COLO668 (cell line): ENCODE measurements around the gene DOCK8.

Experiments
- DNase-seq: peaks from one replicate; lab custom pipeline; 2025; ENCODE audit not compliant: unreplicated experiment; lab: John Stamatoyannopoulos, UW

Gene DOCK8

GRCh38 chr9:354453-354852, 139.8 kb downstream of the DOCK8 start:
- DNase-seq, result no peak

- no peak for DNase-seq
Measured at GRCh38 chr9:357560-357959, 142.9 kb downstream of the DOCK8 start.

GRCh38 chr9:362561-363273, 148.1 kb downstream of the DOCK8 start:
- no peak for DNase-seq

- DNase-seq, result no peak
Measured at GRCh38 chr9:363274-363612, 148.6 kb downstream of the DOCK8 start.

GRCh38 chr9:365436-365835, 150.8 kb downstream of the DOCK8 start:
- no peak for DNase-seq

GRCh38 chr9:366620-367019, 152.0 kb downstream of the DOCK8 start:
- DNase-seq, result no peak

GRCh38 chr9:370086-370485, 155.4 kb downstream of the DOCK8 start:
- no peak for DNase-seq

GRCh38 chr9:371349-371748, 156.7 kb downstream of the DOCK8 start:
- no peak for DNase-seq

GRCh38 chr9:372128-372527, 157.5 kb downstream of the DOCK8 start:
- DNase-seq, result no peak

GRCh38 chr9:373759-374206, 159.1 kb downstream of the DOCK8 start:
- DNase-seq, result no peak

GRCh38 chr9:374736-375135, 160.1 kb downstream of the DOCK8 start:
- no peak for DNase-seq

GRCh38 chr9:376115-376514, 161.4 kb downstream of the DOCK8 start:
- no peak for DNase-seq

- no peak for DNase-seq
Measured at GRCh38 chr9:378263-378662, 163.6 kb downstream of the DOCK8 start.

GRCh38 chr9:382383-382782, 167.7 kb downstream of the DOCK8 start:
- DNase-seq, result no peak

- peak; percentile 40 for DNase-seq
Measured at GRCh38 chr9:385818-386398, 171.2 kb downstream of the DOCK8 start.

GRCh38 chr9:389159-389558, 174.5 kb downstream of the DOCK8 start:
- DNase-seq, result no peak

GRCh38 chr9:389758-390157, 175.1 kb downstream of the DOCK8 start:
- no peak for DNase-seq

GRCh38 chr9:392077-392804, 177.6 kb downstream of the DOCK8 start:
- no peak for DNase-seq

GRCh38 chr9:394347-395052, 179.8 kb downstream of the DOCK8 start:
- no peak for DNase-seq

GRCh38 chr9:396396-396795, 181.7 kb downstream of the DOCK8 start:
- no peak for DNase-seq

GRCh38 chr9:398085-398484, 183.4 kb downstream of the DOCK8 start:
- no peak for DNase-seq

- no peak for DNase-seq
Measured at GRCh38 chr9:401223-401622, 186.6 kb downstream of the DOCK8 start.
